OCI-LY7 (cell line): Measurements from ENCODE around the gene TAS2R1. TPM values are rescaled to one million over a fixed set of nuclear protein-coding genes. Genes with fewer than 3 reads are reported as not detected.

Source experiments
- BruUV-seq: library from RNA; stranded (reverse); fragments of 400-500 nt; replicated peaks from 2 replicates; lab custom pipeline; 2021; lab: Mats Ljungman, UMichigan
- CTCF ChIA-PET: fragments of 300-600 bp; sonication (Branson Sonifier 250); formaldehyde crosslinking; loops from one replicate; lab custom pipeline; 2022; ENCODE audit warnings: antibody characterized with exemption; ENCODE audit not compliant: unreplicated experiment; lab: Charles Lee
- POLR2A ChIA-PET: fragments of 300-600 bp; sonication (Branson Sonifier 250); formaldehyde crosslinking; loops from one replicate; lab custom pipeline; 2022; ENCODE audit warnings: antibody characterized with exemption; lab: Charles Lee
- DNase-seq: peaks from one replicate; pipeline ENCODE4 v3.0.0-alpha.2; 2015; ENCODE audit warnings: low spot score
- H2AFZ ChIP-seq: fragments of 200-600 bp; sonication (generic), shearing (Covaris generic); 2 replicates; pipeline ENCODE4 v1.6.1; 2014; ENCODE audit warnings: mild to moderate bottlenecking, antibody characterized with exemption, low read length, moderate library complexity
- H3K27ac ChIP-seq: fragments of 200-600 bp; sonication (generic); 2 replicates; pipeline ENCODE4 v1.5.1; 2014; ENCODE audit warnings: mixed run types, low read depth, mild to moderate bottlenecking, moderate library complexity, low read length, inconsistent platforms; ENCODE audit not compliant: poor library complexity, severe bottlenecking
- H3K36me3 ChIP-seq: fragments of 200-600 bp; sonication (generic); 2 replicates; pipeline ENCODE4 v1.6.1; 2014; ENCODE audit warnings: mild to moderate bottlenecking, antibody characterized with exemption, low read length, moderate library complexity, mixed read lengths; ENCODE audit not compliant: insufficient read depth
- H3K4me1 ChIP-seq: fragments of 200-600 bp; sonication (generic); 2 replicates; pipeline ENCODE4 v1.5.1; 2014; ENCODE audit warnings: mild to moderate bottlenecking, low read length; ENCODE audit not compliant: insufficient read depth, poor library complexity, severe bottlenecking
- H3K4me2 ChIP-seq: fragments of 200-600 bp; sonication (generic); 2 replicates; pipeline ENCODE4 v1.6.1; 2014; ENCODE audit warnings: mild to moderate bottlenecking, low read length
- H3K4me3 ChIP-seq: fragments of 200-600 bp; sonication (generic); 2 replicates; pipeline ENCODE4 v1.5.1; 2014; ENCODE audit warnings: mild to moderate bottlenecking, low read depth, low read length; ENCODE audit not compliant: poor library complexity, severe bottlenecking
- H3K79me2 ChIP-seq: fragments of 200-600 bp; sonication (generic); 2 replicates; pipeline ENCODE4 v1.6.1; 2016; ENCODE audit warnings: low read depth, mild to moderate bottlenecking, low read length, moderate library complexity, mixed read lengths; ENCODE audit not compliant: insufficient read depth
- H3K9me2 ChIP-seq: fragments of 200-600 bp; sonication (generic); 2 replicates; pipeline ENCODE4 v1.6.1; 2016; ENCODE audit warnings: mild to moderate bottlenecking, low read length, mixed read lengths; ENCODE audit not compliant: insufficient read depth
- H3K9me3 ChIP-seq: fragments of 200-600 bp; sonication (generic); 2 replicates; pipeline ENCODE4 v1.6.1; 2014; ENCODE audit warnings: mild to moderate bottlenecking, mixed run types, low read length, mixed read lengths
- H4K20me1 ChIP-seq: fragments of 200-600 bp; sonication (generic); 2 replicates; pipeline ENCODE4 v1.6.1; 2014; ENCODE audit warnings: mild to moderate bottlenecking, antibody characterized with exemption, low read length, moderate library complexity, mixed read lengths; ENCODE audit not compliant: insufficient read depth
- EZH2phosphoT487 ChIP-seq: fragments of 200-600 bp; sonication (generic); IDR thresholded peaks from 2 replicates; pipeline ENCODE4 v1.6.1; 2018; ENCODE audit warnings: low read depth, borderline replicate concordance, mild to moderate bottlenecking, mixed run types, antibody characterized with exemption, low read length, moderate library complexity, mixed read lengths
- intact Hi-C: fragments of 100-400 bp; cut with micrococcal nuclease; formaldehyde crosslinking; loops from one replicate; pipeline ENCODE4 v1.10.0; 2022; ENCODE audit not compliant: unreplicated experiment
- total RNA-seq, 2 experiments: library from RNA; depleted of rRNA in 1 of 2; stranded (reverse); fragments of >200 nt in 1 of 2; shearing (Covaris generic) in 1 of 2; gene quantifications; 2 replicates each; pipeline ENCODE4 v1.2.3, GENCODE V29; 2014 to 2022
- TF ChIP-seq, protein P1 (sequence below): fragments of 200-600 bp; sonication (generic); conservative IDR thresholded peaks from 2 replicates; pipeline ENCODE4 v1.5.1; 2014; ENCODE audit warnings: mild to moderate bottlenecking, antibody characterized with exemption, low read length, moderate library complexity, mixed read lengths

Gene TAS2R1
- total RNA-seq, 2 experiments from 2014 or later, result not detected

DNA sequence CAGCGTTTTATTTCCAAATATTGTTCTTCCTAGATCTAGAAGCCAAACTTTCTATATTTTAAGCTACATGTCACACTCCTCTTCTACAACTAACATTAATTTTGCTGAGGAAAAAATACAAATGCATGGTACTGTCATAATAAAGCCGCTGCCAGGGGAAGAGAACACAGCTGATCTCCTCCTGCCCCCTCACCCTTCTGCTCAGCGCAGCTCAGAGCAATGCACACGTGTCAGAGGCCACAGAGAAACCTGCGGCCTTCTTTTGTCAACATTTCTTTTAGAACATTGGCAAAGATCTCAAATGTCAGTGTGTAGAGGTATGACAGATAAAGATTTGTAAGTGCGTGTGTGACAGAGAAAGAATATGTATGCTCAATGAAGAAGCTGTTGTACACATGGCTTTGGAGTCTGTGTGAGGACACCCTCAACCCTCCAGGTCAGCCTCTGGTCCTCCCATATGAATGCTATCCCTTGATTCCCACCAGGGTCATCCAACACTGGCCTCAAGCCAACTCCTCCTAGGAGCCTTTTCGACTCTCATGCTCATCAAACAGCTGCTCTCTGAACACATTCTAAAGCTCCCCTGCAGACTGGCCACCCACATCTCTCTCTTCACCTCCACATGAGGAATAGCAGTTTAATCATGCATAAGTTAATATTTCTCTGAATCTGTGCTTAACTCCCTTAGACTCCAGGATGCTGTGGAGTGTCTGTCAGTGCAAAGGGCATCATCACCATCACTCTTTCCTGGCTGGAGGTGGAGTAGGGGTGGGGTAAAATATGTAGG is 40.9 kb downstream of the TAS2R1 start:
- CTCF ChIA-PET, result no interaction called here

DNA sequence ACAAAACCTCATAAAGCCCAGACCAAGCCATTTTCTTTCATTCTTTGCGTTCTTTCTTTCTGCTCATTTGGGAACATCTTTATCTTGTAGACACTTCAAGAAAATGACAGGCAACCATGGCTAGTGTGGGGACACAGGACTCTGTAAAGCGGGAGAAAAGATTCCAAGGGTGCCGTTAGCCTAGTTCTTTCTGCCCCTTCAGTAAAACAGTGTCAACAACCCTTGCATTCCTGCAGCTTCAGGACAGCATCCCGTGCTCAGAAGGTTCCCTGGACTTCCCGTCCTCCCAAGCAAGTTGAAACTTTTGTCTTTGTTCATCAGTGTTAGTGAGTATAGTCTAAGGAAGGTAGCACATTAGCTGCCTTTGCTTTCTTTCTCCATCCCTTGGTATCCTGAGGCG is 41.9 kb downstream of the TAS2R1 start:
- H3K9me2 ChIP-seq, result no peaks in the 10 kb centered on the region
- no peak overlapping the region for H3K27ac ChIP-seq
- POLR2A ChIA-PET, result interaction anchor here (0.7 kb wide), 1 partner anchor 9 kb away, joined by 3 read pairs; no protein-coding TSS in a partner anchor
- H3K36me3 ChIP-seq, result no peaks in the 10 kb centered on the region
- TF ChIP-seq, protein P1, sequence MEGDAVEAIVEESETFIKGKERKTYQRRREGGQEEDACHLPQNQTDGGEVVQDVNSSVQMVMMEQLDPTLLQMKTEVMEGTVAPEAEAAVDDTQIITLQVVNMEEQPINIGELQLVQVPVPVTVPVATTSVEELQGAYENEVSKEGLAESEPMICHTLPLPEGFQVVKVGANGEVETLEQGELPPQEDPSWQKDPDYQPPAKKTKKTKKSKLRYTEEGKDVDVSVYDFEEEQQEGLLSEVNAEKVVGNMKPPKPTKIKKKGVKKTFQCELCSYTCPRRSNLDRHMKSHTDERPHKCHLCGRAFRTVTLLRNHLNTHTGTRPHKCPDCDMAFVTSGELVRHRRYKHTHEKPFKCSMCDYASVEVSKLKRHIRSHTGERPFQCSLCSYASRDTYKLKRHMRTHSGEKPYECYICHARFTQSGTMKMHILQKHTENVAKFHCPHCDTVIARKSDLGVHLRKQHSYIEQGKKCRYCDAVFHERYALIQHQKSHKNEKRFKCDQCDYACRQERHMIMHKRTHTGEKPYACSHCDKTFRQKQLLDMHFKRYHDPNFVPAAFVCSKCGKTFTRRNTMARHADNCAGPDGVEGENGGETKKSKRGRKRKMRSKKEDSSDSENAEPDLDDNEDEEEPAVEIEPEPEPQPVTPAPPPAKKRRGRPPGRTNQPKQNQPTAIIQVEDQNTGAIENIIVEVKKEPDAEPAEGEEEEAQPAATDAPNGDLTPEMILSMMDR, result no peak
- H3K9me3 ChIP-seq, result no peaks in the 10 kb centered on the region
- no peak overlapping the region for H3K4me3 ChIP-seq
- H2AFZ ChIP-seq, result no peak overlapping the region
- no peak overlapping the region for H3K4me2 ChIP-seq
- no peaks in the 10 kb centered on the region for H3K4me1 ChIP-seq
- no TSS peak for BruUV-seq
- intact Hi-C loops, result no loop called here
- no peak for DNase-seq
- CTCF ChIA-PET, result no interaction called here
- no peaks in the 10 kb centered on the region for H3K79me2 ChIP-seq
- H4K20me1 ChIP-seq, result no peaks in the 10 kb centered on the region

More for the DNA sequence above, 40.9 kb downstream of the TAS2R1 start:
- no peaks in the 10 kb centered on the region for H3K79me2 ChIP-seq
- no peak overlapping the region for H2AFZ ChIP-seq
- no TSS peak for BruUV-seq
- TF ChIP-seq, protein P1, result no peak
- TF ChIP-seq EZH2phosphoT487, result no peak
- H3K4me3 ChIP-seq, result no peak overlapping the region
- no peaks in the 10 kb centered on the region for H4K20me1 ChIP-seq
- no peaks in the 10 kb centered on the region for H3K9me3 ChIP-seq
- no peaks in the 10 kb centered on the region for H3K9me2 ChIP-seq
- intact Hi-C loops, result no loop called here
- H3K36me3 ChIP-seq, result no peaks in the 10 kb centered on the region
- POLR2A ChIA-PET, result no interaction called here
- H3K4me2 ChIP-seq, result no peak overlapping the region
- H3K27ac ChIP-seq, result no peak overlapping the region
- no peak for DNase-seq
- H3K4me1 ChIP-seq, result no peaks in the 10 kb centered on the region

DNA sequence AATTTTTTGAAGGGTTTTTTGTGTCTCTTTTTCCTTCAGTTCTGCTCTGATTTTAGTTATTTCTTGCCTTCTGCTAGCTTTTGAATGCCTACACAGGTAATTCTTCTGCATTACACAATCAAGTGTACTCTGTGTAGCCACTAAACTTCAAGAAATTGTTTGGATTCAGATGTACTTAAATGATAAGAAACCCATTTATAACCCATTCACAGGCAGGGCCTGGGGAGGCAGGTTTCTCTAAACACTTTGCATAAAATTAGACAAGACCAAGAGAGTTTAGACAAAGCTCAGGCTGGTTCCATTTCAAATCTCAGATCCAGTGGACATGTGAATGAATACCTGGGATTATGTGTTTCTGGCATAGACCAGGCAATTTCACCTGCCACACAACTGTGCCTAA is 43.0 kb downstream of the TAS2R1 start:
- Histone ChIP-seq H3K4me1 (no peaks in the 10 kb centered on the region), H3K9me3 (no peaks in the 10 kb centered on the region), H2AFZ (no peak overlapping the region), H3K79me2 (no peaks in the 10 kb centered on the region), H3K27ac (no peak overlapping the region), H3K9me2 (no peaks in the 10 kb centered on the region), H3K4me2 (no peak overlapping the region), H4K20me1 (no peaks in the 10 kb centered on the region), H3K4me3 (no peak overlapping the region), H3K36me3 (no peaks in the 10 kb centered on the region)
- POLR2A ChIA-PET, result no interaction called here
- intact Hi-C loops, result no loop called here
- CTCF ChIA-PET, result no interaction called here
- no peak for TF ChIP-seq EZH2phosphoT487
- TF ChIP-seq, protein P1, result no peak
- no TSS peak for BruUV-seq
- DNase-seq, result no peak
